NCI-H1092 (cell line): ENCODE measurements around the gene GAK.

Source experiments
- DNase-seq: peaks from one replicate; lab custom pipeline; 2025; lab: John Stamatoyannopoulos, UW

GAK gene

GRCh38 chr4:964346-965025, 32.4 kb upstream of the GAK start:
- no peak for DNase-seq

- no peak for DNase-seq
Measured at GRCh38 chr4:963276-964225, 31.4 kb upstream of the GAK start.

- DNase-seq: peak; percentile 28
Measured at GRCh38 chr4:962231-963208, 30.4 kb upstream of the GAK start.

- DNase-seq: peak; percentile 40
Measured at GRCh38 chr4:961351-962230, 29.5 kb upstream of the GAK start.

- DNase-seq: no peak
Measured at GRCh38 chr4:960636-961350, 28.7 kb upstream of the GAK start.

- DNase-seq: no peak
Measured at GRCh38 chr4:960140-960635, 28.1 kb upstream of the GAK start.

- DNase-seq: no peak
Measured at GRCh38 chr4:959338-960139, 27.4 kb upstream of the GAK start.

GRCh38 chr4:958696-959337, 26.7 kb upstream of the GAK start:
- DNase-seq: no peak

GRCh38 chr4:958314-958665, 26.2 kb upstream of the GAK start:
- no peak for DNase-seq

- no peak for DNase-seq
Measured at GRCh38 chr4:957581-958313, 25.6 kb upstream of the GAK start.

GRCh38 chr4:957231-957580, 25.1 kb upstream of the GAK start:
- no peak for DNase-seq

GRCh38 chr4:956531-957230, 24.6 kb upstream of the GAK start:
- DNase-seq: no peak

GRCh38 chr4:955931-956381, 23.8 kb upstream of the GAK start:
- DNase-seq: no peak

GRCh38 chr4:955161-955921, 23.2 kb upstream of the GAK start:
- no peak for DNase-seq

- DNase-seq: no peak
Measured at GRCh38 chr4:954211-955020, 22.3 kb upstream of the GAK start.

GRCh38 chr4:953574-953915, 21.4 kb upstream of the GAK start:
- no peak for DNase-seq
